GM21529 (cell line): Measurements from ENCODE around the gene SNAPC2.

Source experiments
- ATAC-seq: cut with Tn5 transposase; IDR thresholded peaks from one replicate; pipeline ENCODE4 v1.9.1; 2021; ENCODE audit not compliant: unreplicated experiment

The SNAPC2 gene

DNA sequence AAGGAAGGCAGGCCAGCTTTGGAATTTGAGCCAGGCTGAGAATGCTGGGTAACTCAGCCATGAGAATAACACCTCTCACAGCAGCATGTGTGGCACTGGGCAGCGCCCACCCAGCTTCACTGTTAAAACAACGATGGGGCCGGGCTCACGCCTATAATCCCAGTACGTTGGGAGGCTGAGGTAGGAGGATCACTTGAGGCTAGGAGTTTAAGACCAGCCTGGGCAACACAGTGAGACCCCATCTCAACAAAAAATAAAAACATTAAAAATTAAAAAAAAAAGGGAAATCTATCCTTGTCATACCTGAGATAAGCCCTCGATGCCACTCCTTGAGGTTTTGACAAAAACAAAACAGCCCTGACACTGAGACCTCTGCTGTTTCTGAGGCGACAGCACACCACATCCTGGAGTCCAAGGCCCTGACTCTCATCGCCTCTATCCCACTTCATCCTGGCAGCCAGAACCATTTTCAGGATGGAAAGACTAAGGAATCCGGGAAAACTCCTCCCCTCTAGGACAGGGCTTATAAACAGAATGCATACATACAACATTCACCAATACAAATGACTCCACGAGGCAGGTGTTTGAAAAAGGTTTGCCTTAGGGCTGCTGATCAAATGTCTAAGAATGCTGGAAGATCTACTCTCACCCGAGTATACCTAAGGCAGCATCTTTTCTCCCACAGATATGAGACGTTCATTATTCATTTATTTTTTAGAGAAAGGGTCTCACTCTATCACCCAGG, 46.0 kb downstream of the SNAPC2 start:
- ATAC-seq: no peak

DNA sequence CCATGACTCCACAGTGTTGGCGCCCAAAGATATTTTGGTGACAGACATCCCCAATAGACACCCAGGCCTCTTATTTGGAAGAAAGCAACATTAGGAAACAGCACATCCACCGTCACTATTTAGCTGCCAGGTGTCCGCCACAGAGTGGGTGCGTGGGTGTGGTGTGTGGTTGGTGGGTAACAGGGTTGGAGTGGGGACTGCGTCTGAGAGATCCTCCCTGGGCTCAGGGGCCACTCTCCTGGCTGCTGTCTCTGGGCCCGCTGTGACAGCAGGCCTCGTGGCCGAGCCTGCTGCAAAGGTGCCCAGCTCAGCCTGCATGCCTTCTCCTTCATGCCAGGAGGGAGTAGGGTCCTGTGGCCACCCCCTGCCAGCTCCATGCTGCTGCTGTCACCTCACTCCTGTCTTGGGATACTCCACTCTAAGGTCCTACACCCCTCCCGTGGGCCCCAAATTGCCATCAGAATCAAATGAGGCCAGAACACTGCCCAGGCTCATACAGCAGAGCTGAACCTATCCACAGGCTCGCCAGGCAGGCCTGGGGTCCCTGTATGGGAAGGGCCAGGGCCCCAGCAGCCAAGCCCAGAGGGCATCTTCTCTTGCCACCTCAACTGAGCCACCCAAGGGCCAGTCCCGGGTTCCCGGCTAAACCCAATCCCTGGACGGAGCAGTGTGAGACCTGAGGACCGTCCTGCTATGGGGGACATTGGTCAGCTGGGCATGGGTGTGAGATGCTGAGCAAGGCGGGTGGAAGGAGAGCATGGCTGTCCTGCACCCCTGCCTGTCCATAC, 48.1 kb downstream of the SNAPC2 start:
- no peak for ATAC-seq

DNA sequence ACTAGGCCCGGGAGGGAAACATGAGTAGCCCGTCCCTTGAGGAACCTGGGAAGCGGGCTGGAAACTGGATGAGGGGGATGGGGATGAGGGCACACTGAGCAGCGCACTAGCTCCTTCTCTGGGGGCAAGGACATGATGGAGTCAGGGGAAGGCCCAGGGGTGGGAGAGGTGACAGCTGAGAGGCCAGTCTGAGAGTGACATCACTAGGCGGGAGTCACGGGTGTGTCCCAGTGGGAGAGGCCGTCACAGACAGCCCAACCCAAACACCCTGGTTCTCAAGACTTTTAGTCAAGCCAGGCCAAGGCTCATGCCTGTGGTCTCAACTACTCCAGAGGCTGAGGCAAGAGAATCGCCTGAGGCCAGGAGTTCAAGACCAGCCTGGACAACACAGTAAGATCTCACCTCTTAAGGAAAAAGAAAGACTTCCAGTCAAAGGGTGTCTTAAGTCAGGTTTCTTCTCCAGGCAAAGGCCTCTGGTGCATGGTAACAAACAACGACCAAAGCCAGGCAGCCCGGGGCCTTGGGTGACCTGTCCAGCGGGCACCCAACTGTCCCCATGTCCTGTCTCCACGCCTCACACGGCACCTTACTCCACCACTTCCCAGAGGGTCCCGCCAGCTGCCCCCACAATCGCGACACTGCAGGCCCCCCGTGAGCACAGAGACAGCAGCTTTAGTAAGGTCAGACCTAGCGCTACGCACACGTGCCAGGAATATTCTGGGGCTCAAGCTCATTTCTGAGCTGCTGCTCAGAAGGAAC, 48.8 kb downstream of the SNAPC2 start:
- ATAC-seq: no peak

DNA sequence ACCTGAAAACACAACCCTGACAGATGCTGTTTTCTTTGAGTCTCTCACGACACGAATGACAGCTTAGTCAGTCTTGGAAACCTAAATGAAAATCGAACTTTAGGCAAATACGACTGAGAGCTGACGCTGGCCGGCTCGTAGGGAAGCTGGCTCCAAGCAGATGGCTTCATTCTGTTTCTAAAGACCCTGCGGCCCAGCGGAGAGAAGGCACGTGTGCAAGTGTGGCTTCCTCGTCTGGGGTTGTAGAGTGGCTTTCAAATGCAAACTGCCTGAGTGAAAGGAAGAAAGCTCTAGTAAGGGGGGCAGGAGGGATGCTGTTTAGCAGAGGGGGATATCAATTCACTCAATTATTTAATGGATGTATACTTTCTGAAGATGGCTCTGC, 49.4 kb downstream of the SNAPC2 start:
- ATAC-seq: no peak

DNA sequence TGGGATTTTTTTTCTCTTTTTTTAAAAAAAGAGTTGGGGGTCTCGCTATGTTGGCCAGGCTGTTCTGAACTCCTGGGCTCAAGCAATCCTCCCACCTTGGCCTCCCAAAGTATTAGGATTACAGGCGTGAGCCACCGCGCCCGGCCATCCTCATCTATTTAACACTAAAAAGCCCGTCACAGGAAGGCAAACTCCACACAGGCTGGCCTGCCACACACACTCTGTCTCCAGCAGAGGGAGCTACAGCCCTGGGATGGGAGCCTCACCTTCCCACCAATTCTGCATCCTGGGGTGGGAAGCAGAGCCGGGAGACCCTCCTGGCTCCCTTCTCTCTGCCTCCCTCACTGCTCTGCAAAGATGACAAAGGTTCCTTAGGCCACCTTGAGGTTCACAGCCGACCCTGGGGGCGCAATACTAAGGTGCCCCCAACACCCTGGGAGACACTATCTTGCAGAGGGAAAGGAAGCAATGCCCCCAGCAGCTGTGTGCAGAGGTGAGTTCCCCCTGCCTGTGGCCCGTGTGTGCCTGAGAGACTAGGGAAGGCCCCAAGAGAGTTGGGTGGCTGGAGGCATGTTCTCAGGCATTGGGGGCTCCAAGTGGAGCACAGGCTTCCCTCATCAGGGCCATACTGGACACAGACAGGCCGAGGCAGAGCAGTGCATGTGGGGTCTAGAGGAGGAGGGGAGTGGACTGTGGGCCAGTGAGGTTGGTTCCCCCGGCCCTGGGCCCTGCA, 50.7 kb downstream of the SNAPC2 start:
- no peak for ATAC-seq

DNA sequence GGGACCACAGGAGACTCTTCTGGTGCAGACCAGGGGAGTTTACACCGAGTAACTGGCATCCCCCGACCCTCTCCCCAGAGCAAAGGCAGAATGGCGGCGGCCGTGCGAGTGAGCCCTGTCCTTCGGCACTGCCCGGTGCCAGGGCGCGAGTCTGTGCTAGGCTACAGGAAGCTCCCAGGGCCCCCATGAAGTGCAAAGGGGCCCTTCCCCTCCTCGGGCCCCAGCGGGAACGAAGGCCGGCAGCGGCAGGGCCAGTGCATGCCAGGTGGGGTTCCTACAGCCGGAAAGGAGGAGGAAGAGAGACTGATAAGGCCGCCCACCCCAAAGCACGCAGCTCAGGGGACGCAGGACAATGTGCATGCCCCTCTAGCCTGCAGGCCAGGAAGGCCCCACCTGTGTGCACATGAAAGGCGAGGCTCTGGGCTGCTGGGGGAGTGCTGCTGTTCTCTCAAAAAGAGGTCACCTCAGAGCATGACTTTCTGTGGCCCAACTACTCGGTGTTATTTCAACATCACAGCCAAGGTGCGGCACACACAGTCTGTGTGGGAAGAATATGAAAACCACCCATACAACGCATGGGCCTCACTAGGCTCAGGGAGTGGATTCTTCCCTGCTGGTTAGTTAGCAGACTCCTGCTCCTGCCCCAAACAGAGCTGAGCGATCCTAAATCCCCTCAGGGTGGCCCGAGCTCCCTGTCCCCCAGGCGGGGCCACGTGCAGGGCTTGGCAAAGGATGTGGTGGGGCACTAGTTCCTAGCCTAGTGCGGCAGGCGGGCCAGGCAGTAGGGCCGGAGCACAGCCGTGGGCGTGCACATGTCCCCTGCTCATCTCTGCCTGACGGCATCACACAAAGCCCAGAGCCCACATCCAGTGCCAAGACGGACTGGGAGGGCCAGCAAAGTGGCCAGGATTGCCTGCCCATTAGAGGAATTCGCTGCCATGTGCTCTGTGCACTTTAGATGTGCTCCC, 51.7 kb downstream of the SNAPC2 start:
- no peak for ATAC-seq
